IPS-NIHi7 (cell line): ENCODE data around the gene CDKN1C.

Experiments
- DNase-seq: peaks from one replicate; pipeline ENCODE4 v3.0.0; 2012; ENCODE audit warnings: mixed read lengths; ENCODE audit errors: extremely low spot score

Gene CDKN1C

DNA sequence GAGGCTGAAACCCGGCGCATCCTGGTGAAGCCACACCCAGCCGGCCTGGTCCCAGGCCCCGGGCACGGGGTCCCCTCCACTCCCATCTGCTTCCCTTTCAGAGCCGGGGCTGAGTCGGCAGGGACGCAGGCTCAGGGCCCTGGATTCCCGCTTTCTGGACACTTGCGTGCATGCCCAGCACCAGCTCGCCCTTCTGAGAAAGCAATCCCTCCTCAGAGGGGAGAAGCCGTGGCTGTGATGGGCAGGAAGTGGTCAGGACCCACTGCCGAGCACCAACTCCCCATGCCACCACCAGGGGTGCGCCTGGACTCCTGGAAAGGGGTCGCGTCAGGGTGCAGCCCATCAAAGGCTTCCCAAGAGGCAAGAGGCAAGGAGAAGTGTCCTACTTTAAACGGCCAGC is 15.1 kb downstream of the CDKN1C start:
- no peak for DNase-seq

DNA sequence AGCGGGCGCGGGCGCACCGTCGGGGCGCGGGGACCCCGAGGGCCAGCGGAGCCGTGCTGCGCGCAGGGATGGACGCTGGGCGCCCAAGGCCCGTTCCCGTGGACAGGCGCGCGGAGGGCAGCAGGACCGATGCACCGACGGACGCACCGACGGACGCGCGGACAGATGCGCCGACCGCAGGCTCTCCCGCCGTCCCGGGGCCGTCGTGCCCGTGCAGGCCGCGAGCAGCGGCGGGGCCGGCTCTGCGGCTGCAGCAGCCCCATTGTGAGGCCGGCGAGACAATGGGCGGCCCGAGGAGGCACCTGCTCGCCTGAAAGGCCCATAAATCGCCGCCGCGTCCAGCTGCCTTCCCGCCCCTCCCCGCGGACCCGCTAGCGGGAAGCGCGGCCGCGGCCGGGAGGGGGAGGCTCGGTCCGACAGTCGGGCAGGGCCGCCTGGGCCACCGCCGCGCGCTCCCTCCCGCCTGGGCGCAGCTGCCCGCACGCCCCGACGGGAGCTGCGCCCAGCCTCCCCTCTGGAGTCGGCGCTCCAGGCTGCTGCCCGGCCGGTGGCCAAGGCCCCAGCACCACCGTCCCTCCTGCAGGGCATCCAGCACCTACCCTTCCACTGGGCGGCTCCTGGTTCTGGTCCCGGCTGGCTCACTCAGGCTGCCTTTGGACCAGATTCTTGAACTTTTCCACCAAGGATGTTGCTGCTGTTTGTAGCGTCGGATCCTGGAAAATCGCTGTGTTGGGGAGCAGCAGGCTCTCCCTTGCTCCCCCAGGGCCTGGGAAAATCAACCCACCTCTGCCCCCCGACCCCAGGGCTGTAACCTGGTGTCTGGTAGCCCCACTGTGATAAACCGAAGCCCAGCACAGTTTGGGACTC is 15.8 kb downstream of the CDKN1C start:
- DNase-seq = no peak

DNA sequence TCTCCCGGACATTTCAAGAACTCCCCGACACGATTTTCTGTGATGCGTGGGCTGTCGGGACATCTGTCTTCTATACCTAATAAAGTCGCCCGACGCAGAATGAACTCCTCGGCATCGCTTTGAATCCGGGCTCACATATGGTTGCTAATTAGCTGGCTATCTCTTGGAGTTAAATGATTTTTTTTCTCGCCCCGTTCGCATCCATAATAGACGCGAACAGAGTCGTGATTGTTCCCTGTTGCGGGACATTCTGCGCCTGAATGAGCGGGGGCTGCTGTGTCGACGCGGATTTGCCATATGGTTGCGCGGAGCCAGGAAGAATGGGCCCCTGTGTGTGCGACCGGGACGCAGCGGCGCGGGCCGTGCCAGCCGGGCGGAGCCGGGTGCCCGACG is 16.4 kb downstream of the CDKN1C start:
- DNase-seq = no peak

DNA sequence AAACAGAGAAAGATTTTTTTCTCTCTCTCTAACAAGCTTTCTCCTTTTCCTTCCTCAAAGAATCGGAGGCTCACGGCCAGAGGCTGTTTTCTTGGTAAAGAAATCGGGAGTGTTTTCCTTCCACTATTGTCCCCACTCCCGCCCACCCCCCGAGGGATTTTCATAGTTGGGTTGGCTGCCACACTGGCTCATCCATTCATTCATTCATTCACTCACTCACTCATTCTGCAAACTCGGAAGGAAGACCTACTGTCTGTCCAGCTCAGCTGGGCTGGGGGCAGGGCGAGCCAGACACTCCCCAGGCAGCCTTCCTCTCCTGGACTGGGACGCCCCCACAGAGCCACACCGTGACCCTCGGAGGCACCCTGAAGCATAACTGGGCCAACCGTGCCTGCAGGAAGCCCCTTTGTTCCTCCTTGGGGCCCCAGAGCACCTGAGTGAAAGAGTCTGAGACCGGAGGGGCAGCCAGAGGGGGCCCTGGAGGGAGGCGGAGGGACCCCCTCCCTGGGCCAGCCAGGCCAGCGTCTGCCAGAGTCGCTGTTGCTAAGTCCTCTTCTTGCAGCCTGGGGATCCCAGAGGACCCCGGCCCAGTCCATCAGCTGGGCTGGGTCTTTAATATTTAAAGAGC is 17.0 kb downstream of the CDKN1C start:
- DNase-seq = no peak

DNA sequence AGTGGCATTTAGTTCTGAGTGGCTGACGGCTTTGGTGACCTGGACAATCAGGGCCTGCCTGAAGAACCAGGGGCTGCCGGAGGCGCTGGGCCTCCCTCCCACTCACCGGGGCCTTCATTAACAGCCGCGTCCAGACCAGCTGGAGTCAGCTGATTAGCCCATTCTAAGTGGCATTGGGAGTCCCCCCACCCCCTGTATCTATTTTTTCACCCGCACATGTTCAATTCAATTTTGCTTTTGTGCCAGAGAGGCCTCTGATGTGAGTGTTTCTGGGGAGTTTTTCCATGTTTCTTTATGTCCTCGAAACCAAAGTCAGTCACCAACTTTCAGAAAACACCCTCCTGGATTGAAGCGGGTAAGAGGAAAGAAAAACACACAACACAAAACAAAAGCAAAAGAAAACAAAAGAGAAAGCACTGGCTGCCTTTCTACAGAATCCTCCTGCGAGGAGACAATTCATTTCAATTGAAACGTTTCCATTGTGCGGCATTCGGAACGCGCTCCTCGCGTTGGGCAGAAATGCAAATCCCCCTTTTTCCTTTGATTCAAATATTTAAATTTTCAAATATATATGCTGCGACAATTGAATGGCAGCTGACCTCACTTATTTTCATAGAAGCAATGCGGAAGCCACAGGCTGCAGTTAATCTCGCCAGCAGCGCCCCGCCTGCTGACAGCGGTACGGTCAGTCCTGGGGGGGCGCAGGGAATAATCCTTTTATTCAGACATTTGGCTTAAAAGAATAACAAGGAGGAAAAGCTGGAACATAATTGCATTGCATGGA is 17.7 kb downstream of the CDKN1C start:
- DNase-seq = no peak

DNA sequence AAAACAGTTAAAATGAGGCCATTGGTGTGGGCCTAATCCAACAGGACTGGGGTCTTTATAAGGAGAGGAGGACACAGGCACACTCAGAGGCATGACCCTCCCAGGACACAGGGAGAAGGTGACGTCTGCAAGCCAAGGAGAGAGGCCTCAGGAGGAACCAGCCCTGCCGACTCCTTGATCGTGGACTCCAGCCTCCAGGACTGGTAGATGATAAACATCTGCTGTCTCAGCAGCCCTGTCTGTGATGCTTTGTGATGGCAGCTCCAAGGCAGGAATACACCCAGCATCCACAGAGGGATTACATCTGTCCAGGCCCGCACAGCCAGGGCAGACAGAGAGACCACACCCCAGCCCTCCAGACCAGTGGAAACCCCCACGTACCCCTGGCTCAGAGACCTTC is 18.4 kb downstream of the CDKN1C start:
- no peak for DNase-seq

DNA sequence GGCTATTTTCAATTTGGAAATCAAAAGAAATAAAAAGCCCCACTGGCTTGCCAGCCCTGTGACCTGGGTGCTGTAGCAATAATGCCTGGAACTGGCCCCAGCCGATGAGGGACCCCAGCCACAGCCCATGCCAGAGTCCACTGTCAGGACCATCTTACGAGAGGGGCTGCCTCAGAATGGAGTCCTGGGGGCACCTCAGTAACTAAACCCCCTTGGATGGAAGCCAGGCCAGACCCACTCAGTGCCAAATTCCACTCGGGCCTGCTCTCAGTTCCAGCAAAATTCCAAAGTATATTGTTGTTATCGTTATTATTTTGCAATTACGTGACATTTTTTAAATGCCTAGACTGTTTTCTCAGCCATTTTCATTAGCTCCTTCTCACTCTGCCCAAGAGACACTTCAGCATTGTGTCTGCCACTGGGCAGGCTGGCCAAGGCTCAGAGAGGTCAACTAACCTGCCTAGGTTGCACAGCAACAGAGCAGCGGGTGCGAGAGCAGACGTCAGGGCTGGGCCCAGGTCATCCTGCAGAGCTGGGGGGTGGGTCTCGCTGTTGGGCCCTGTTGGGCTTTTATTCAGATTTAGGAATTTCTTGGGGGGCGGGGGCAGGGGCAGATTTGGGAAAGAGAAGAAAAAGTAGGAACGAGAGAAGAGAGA is 19.5 kb downstream of the CDKN1C start:
- DNase-seq = no peak

DNA sequence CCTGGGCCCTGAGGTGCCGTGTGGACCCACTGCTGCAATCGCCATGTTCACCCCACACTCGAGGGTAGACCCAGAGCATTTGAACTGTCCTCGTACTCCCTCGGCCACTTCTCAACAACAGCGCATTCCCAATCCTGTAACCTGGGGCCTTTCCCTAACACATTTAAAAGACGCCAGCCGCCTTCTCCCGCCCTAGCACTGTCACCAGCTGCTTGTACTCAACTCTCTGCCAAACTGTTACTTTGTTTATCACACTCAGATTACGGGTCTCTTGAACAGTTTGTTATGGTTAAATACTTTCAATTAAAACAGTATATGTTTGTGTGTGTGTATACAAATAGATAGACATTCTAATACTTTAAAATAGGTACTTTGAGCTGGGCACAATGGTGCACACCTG is 20.7 kb downstream of the CDKN1C start:
- DNase-seq = no peak

DNA sequence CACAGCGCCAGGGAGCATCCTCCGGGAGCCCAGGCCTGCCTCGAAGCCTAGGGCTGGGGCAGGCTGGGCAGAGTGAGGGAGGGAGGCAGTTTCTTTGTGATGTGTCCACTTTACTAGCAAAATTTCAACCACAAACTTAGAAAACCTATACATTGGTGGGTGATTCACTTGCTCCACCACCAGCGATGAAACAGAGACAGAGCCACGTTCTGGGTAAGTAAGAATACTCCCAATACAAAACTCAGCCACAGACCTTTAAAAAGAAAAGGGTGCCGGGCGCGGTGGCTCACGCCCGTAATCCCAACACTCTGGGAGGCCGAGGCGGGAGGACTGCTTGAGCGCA is 22.3 kb downstream of the CDKN1C start:
- no peak for DNase-seq

DNA sequence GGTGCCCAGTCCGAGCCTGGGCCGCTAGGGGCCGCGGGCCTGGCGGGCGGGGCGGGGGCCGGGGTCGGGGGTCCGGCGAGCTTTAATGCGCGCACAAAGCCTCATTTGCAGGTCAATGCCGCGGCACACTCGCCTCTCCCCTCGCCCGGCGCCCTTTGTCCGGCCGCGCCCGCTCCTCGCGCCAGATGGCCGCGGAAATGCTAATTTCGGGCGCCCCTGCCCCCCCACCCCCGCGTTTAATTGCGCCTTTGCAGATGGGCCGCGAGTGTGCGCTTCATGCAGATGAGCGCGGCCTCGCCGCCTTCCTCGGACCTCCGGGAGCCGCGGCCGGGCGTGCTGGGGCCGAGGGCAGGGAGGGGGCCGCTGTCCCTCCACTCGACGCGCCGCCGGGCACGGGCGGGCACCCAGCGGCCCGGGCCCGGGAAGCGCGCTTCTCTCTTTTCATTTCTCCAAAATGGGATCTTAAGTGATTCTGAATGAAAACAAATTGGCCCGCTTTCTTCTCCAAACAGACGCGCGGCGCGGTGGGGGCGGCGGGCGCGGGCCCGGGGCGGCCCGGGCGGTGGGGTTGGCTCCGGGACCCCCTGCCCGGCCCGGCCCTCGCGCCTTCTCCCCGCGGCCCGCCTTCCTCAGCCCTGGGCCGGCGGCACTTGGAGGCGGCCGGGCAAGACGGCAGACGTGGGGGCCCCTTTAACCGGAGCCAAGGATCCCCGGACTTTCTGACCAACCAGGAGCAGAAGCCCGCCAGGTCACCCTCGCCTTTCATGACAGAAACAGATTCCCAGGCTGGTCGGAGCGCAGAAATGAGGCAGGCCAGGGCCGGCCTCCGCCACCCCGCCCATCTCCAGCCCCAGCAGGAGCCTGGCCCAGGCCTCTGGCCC is 22.9 kb downstream of the CDKN1C start:
- DNase-seq = peak; percentile 71

DNA sequence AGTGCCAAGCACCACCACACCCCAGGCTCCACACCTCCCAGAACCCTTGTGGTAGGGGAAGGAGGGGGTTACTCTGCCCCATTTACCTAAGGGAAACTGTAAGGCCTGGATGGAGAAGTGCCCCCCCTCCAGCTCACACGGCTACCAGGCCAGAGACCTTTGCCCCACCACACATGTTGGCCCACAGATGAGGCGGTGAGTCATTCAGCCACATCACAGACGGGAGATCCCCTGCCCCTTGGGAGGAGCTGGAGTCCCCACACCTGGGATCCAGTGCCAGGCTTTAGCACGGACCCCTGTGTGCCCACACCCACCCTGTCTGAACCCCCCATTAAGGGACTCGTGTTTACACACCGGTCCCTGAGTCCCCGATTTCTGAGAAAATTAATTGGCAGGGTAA is 24.9 kb downstream of the CDKN1C start:
- DNase-seq = no peak

DNA sequence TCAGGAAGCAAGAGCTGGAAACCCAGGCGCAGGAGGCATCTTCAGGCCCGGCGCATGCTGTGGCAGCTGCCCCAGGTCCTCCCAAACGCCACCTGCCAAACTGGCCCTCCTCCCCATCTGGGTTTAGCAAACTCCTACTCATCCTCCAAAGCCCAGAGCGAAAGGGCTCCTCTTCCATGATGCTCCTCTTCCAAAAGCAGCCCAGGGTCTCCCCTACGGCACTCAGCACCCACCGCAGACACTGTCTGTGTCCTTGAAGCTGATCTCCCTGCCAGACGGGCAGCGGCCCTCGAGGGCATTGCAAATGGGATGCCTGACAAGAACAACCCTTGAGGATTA is 25.9 kb downstream of the CDKN1C start:
- no peak for DNase-seq

DNA sequence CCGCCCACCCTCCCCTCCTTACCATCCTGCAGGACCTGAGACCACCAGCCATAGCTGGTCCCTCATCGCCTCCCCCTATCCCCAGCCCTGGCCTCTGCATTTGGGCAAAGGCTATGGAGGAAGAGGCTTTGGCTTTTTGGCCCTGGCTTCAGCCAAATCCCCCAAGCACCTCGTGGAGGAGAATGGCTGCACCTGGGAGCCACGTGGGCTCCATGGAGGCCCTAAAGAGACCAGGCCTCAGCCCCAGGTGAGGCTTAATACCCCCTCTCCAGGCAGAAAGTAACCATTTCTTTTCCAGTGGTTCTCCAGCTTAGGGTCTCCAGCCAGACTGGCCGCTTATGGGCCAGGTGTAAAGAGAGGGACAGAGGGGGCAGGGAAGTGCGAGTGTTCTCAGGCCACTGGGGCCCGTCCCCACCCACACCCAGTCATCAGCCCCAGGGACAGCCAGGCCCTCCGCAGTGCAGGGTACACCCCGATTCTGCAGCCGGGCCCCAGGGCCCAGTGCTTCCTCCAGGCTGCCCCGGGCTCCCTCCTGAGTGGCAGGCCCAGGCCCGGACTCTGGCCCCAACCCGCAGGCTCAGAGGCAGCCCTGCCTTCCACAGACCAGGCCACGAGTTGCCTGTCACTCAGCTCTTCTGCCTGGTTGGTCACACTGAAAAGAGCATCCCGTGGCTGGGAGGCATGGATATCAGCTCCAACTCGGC is 26.4 kb downstream of the CDKN1C start:
- no peak for DNase-seq

DNA sequence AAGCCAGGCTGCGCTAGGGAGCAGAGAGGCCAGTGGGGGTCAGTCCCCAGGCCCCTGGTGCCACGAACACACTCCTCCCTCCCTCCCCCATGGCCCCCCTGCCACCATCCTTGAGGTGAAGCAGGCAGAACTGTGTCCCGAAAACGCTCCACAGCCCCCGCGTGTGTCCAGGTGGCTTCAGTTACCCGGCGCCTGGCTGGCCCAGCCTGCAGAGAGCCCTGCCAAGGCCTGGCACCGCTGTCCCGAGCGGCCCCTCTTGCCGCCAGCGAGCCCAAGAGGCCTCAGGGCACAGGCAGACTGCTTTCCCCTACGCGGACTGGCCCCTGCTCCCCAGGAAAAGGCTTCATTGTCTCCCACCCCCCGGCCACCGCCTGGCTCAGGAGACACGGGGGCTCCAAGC is 27.7 kb downstream of the CDKN1C start:
- DNase-seq = no peak

DNA sequence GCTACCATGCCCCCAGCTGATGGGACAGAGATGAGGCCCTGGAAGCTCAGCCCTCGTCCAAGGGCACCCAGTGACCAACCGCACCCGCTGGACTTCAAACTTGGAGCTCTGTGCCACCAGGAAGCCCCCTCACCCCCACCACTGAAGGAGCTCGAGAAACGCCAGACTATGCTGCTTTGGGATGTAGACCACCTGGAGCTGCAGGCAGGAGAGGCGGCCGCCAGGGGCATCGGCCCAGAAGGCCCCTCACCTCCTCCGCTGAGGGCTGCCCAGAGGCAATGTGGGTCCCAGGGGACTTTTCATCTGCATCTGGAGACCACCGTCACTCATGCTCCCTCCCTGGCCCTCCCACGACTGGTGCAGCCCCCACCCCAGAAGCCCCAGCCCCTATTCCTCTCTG is 28.3 kb downstream of the CDKN1C start:
- no peak for DNase-seq

DNA sequence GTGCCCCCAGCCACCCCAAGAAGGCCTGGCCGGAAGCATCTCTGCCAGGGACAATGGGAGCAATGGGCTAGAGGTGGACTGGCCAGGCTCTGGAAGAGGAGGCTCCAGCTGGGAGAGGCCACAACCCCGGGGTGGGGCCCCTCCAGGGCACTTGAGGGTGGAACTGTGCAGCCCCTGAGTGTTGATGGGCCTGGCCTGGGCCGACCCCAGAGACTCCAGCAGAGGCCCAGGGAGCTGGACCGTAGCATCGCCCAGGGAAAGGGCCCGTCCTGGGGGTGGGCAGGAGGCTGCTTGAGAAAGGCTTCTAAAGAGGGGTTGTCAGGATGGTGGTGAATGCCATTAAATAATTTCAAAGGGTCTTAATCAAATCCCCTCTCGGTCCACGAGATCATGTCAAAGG is 30.4 kb downstream of the CDKN1C start:
- DNase-seq = no peak

DNA sequence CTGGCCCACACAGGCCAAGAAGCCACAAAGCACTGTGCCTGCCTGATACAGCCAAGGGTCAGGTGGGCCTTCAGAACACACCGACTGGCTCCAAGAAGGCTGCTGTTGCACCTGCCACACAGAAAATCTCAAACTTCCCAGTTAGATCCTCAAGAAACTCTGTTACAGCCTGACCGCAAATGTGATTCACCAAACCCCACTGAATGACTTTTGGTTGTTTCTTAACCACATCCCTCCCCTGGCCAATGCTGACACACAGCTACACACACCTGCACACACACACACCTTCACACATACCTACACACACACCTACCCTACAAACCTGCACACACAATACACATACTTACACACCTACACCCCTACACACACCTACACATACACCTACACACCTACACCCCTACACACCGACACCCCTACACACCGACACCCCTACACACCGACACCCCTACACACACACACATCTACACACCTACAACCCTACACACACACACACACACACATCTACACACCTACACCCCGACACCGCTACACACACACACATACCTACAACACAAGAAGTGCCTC is 31.5 kb downstream of the CDKN1C start:
- DNase-seq = no peak

DNA sequence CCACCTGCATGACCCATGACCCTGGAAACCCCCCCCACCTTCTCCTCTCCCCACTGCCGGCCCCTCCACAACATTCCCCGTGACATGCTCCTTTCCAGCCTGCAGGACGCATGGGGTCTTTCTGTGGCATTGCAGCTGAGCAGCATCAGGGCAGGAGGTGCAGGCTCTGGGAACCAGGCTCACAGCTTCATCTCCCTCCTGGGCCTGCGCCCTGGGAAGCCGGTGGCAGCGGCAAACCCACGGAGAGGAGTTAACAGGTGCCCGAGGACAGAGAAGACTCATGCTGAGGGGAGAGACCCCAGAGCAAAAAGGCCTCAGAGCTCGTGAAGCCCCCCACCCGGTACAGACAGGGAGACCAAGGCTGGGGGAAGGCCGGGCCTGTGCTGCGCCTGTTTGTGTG is 32.2 kb downstream of the CDKN1C start:
- DNase-seq = no peak

DNA sequence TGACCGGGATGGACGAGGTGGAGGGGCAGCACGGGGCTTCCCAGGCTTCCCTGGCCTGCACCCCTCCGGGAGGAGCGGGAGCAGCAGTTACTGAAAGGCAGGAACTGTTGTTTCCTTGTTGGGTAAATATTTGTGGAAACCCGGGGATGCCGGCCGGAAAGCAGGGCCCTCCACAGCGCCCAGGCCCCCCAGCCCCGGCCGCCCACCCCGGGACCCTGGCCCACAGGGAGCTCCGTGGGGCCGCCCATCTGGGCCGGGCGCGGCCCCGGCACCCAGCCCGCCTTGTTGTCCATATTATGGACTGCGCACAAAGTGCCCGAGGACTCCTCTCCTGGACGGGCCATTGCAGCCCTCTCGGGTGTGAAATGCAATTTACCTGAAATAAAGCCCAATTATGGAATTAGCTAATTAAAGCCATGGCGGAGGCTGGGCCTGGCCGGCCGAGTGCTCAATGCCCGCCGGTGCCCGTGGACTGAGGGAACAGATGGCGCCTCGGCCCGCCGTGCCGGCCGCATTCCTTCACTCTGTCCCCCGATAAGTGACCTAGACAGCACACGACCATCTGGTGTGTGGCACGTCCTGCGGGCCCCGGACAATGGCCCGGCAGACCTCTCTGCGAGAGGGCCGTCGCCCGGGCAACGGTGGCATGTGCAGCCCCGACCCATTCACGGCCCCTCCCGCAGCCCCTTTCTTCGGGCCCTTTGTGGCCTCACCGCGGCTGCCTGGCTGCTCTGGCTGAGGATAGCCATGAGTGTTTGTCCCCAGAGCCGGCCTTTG is 35.4 kb downstream of the CDKN1C start:
- DNase-seq = no peak

DNA sequence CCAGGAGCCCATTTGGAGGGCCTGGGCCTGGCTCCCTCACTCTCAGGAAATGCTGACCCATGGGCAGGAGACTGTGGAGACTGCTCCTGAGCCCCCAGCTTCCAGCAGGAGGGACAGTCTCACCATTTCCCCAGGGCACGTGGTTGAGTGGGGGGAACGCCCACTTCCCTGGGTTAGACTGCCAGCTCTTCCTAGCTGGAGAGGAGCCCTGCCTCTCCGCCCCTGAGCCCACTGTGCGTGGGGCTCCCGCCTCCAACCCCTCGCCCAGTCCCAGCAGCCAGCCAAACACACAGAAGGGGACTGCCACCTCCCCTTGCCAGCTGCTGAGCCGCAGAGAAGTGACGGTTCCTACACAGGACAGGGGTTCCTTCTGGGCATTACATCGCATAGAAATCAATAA is 37.1 kb downstream of the CDKN1C start:
- DNase-seq = no peak
